GM12892 (cell line): Measurements from ENCODE around the gene KANSL1L.

ENCODE experiments used
- POLR2A ChIP-seq: IDR thresholded peaks from 2 replicates; pipeline ENCODE4 v1.6.1; 2011; ENCODE audit warnings: low read depth, low read length, control low read depth
- POLR2AphosphoS5 ChIP-seq: IDR thresholded peaks from 2 replicates; pipeline ENCODE4 v1.6.1; 2011; ENCODE audit warnings: low read depth, low read length, control low read depth
- TAF1 ChIP-seq: IDR thresholded peaks from 2 replicates; pipeline ENCODE4 v1.6.1; 2011; ENCODE audit warnings: low read depth, mild to moderate bottlenecking, control low read depth, low read length, borderline replicate concordance

DNA sequence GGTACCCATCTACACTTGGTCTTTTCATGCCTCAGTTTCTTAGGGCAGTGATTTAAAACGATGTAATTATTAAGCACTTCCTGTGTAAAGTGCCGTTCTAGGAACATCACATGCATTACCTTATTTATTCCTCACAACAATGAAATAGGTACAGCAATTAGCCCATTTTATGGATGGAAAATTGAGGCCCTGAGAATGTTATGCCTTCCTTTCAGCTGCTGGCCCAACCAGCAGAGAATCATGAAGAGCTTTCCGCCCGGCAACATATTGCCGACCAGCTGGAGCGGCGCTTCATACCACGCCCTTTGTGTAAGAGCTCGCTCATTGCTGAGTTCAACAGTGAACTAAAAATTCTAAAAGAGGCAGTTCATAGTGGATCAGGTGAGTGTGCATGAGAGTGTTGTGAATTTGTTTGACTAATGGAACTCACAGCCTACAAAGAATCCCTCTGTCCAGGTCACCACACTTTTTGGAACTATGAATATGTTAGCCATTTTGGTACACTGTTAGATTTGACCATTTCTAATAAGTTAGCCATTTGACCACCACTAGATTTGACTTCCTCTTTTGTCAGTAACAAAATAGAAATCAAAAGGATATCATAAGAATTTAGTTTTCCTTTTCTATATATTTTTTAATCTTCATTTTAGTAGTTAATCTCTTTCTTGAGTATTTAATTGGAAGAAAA lies 194.4 kb downstream of the KANSL1L start:
- TF ChIP-seq POLR2A (no peak), POLR2AphosphoS5 (no peak), TAF1 (no peak)
